Right lobe of liver (tissue), 6 donors: ENCODE data around the gene FMNL2. TPM values are rescaled to one million over a fixed set of nuclear protein-coding genes. Genes with fewer than 3 reads are reported as not detected.

Experiments used
- ATAC-seq, 4 donors: fragments of 200-7000 bp; cut with Tn5 transposase; one replicate each; pipeline ENCODE4 v1.9.1; 2020; ENCODE audit warnings: mild to moderate bottlenecking in 4 of 4, moderate library complexity in 4 of 4
- DNase-seq, 3 donors: peaks; one replicate each; pipeline ENCODE4 v3.0.0-alpha.2; 2020
- H3K27ac ChIP-seq, 3 donors: fragments of 200-600 bp; one replicate each; pipeline ENCODE4 v1.8.0; 2022
- H3K27me3 ChIP-seq, 2 donors: fragments of 200-600 bp; one replicate each; pipeline ENCODE4 v1.8.0; 2022
- H3K36me3 ChIP-seq, 4 donors: fragments of 200-600 bp; sonication (generic) in 1 of 4; one replicate each; pipeline versions ENCODE4 v1.5.1 to v1.8.0; 2017 to 2022; ENCODE audit warnings: control low read depth in 1 of 4
- H3K4me1 ChIP-seq, 4 donors: fragments of 200-600 bp; sonication (generic) in 1 of 4; one replicate each; pipeline versions ENCODE4 v1.5.1 to v1.8.0; 2017 to 2022; ENCODE audit warnings: control low read depth in 1 of 4
- H3K4me3 ChIP-seq, 3 donors: fragments of 200-600 bp; one replicate each; pipeline ENCODE4 v1.8.0; 2022
- H3K9me3 ChIP-seq, 4 donors: fragments of 200-600 bp; sonication (generic) in 1 of 4; one replicate each; pipeline versions ENCODE4 v1.5.1 to v1.8.0; 2017 to 2022; ENCODE audit warnings: control low read depth in 1 of 4
- CTCF ChIP-seq, 4 donors: fragments of 200-600 bp in 3 of 4; fragments of 450-650 bp in 1 of 4; IDR thresholded peaks; one replicate each; pipeline versions ENCODE4 v1.5.1 to v1.8.0; 2016 to 2022; ENCODE audit warnings: antibody characterized with exemption in 4 of 4, mild to moderate bottlenecking in 2 of 4
- POLR2A ChIP-seq: fragments of 450-650 bp; IDR thresholded peaks from one replicate; pipeline ENCODE4 v1.6.1; 2017; ENCODE audit warnings: antibody characterized with exemption, mild to moderate bottlenecking
- WGBS: methylation state at CpG from one replicate; pipeline ENCODE4 v1.1.6; 2018; ENCODE audit warnings: low coverage, low lambda C conversion rate; ENCODE audit not compliant: insufficient coverage; ENCODE audit errors: missing lambda C conversion rate; 5-methylcytosine and 5-hydroxymethylcytosine counted together
- intact Hi-C, 2 donors: fragments of 100-400 bp; cut with DNase I; formaldehyde crosslinking; loops; one replicate each; pipeline versions ENCODE4 v1.11.2 to v1.14.1; 2022
- total RNA-seq, 6 experiments: library from RNA; depleted of rRNA in 2 of 6; stranded (reverse); fragments of >200 nt in 2 of 6; fragmentation: NEBNext Ultra II Directional in 3 of 6; extraction: Animal tissue kit (Norgen Biotek cat#: 25700) in 3 of 6; gene quantifications; one replicate each; pipeline versions ENCODE4 v1.1.0 to v1.2.4, GENCODE V29; 2016 to 2023
- donor health status: DM: no; HTN: yes; CAD: no.
- donor health status: DM: no; HTN: no; CAD: no.
- donor health status: DM: no; HTN: no; CAD: no.
- donor health status: DM: no; HTN: yes; CAD: no.
- donor health status: DM: no; HTN: yes; CAD: no.

Gene FMNL2
- total RNA-seq, 6 experiments from 2014 or later, result 3.5 to 12.1 (median 7.1) TPM

DNA sequence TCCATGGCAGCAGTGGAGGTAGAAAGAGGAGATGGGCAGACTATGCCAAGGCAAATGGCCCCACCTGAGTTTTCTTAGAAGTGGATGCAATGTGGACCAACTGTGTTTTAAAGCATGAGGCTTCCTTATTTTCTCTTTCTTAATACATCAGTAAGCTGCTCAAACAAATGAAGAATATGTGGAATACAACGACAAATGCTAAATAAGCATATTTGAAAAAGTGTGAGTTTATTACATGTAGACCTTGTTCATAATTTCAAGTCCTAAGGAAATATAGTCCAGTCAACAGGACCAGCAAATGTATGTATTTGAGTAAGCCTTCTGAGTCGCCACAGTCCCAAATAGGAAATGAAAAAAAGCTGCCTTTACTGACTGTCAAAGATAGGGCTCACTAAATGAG is 204.4 kb downstream of the FMNL2 start:
- ATAC-seq, result no peak

DNA sequence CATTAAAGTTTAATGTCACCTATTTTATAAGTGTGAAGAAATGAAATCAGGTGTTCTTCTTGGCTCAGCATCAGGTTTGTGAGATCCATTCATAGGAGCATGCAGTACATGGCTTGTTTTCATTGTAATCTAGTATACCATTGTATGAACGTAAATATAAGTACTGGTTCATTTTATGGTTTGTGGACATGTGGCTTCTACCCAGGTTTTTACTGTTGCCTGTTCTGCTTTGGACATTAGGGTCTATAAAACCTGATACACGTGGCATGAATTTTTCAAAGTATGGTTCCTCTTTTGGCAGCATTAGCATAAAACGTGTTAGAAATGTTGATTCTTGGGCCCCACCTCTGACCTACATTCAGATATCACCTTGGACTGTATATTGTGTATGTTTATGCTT is 206.7 kb downstream of the FMNL2 start:
- WGBS, result 65% methylated on average over 3 of the region's 3 CpGs
- intact Hi-C loops, result no loop called here
- no peak for ATAC-seq

More for the DNA sequence above, 204.4 kb downstream of the FMNL2 start:
- Histone ChIP-seq H3K9me3 (no peaks in the 10 kb centered on the region), H3K36me3 (no peaks in the 10 kb centered on the region), H3K27ac (no peak overlapping the region), H3K27me3 (no peaks in the 10 kb centered on the region), H3K4me3 (no peak overlapping the region), H3K4me1 (no peaks in the 10 kb centered on the region)
- TF ChIP-seq POLR2A (no peak), CTCF (IDR thresholded peaks at IDR 0.05) (no peak)
- 97% methylated on average over 2 of the region's 2 CpGs for WGBS
- DNase-seq, result no peak
- intact Hi-C loops, result no loop called here

DNA sequence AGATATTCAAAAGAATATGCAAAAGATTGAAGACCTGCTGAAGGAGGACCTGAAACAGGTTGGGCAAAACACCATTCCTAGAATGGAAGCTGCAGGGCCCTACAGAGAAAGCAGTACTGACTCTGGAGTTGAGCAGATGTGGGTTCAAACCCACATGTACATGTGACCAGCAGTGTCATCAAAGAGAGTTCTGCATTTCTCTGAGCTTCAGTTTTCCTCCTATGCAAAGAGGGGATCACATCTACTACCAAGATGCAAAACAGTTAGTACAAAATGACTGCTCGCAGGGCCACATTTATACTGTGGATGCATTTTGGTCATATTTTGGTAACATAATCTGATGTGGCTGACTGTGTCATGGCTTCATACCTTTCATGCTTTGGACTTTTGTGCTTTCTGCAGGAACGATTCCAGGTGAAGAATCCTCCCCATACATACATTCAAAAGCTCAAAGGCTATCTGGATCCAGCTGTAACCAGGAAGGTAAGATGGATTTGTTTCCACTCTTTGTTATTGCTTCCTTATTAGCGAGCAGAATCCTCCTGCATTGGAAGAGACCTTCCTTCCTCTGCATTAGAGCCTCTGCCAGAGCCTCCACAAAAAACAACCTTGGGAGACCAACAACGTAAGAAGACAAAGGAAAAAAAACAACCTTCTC is 207.5 kb downstream of the FMNL2 start:
- DNase-seq (no peak), ATAC-seq (peak in 3 of 4 donors; percentile 10 to 64 (median 11))
- Histone ChIP-seq H3K9me3 (no peaks in the 10 kb centered on the region), H3K27ac (no peak overlapping the region), H3K4me1 (no peaks in the 10 kb centered on the region), H3K4me3 (no peak overlapping the region), H3K36me3 (no peaks in the 10 kb centered on the region), H3K27me3 (no peaks in the 10 kb centered on the region)
- WGBS, result 69% methylated on average over 3 of the region's 4 CpGs
- intact Hi-C loops, result no loop called here
- TF ChIP-seq CTCF (IDR thresholded peaks at IDR 0.05) (no peak), POLR2A (no peak)

More for the DNA sequence above, 206.7 kb downstream of the FMNL2 start:
- Histone ChIP-seq H3K9me3 (no peaks in the 10 kb centered on the region), H3K4me3 (no peak overlapping the region), H3K27ac (no peak overlapping the region), H3K27me3 (no peaks in the 10 kb centered on the region), H3K36me3 (no peaks in the 10 kb centered on the region), H3K4me1 (no peaks in the 10 kb centered on the region)
- no peak for TF ChIP-seq CTCF (IDR thresholded peaks at IDR 0.05)
- no peak for TF ChIP-seq POLR2A
- DNase-seq, result no peak

GRCh38 chr2:152542995-152543481 is 208.1 kb downstream of the FMNL2 start:
- H3K27ac ChIP-seq, result no peak overlapping the region
- no peaks in the 10 kb centered on the region for H3K36me3 ChIP-seq
- peak; percentile 19 to 79 (median 70) for ATAC-seq
- H3K9me3 ChIP-seq, result no peaks in the 10 kb centered on the region
- DNase-seq, result no peak
- no peaks in the 10 kb centered on the region for H3K4me1 ChIP-seq
- WGBS, result 18% methylated on average over 3 of the region's 4 CpGs
- no peak for TF ChIP-seq CTCF (IDR thresholded peaks at IDR 0.05)
- no peak for TF ChIP-seq POLR2A
- no peak overlapping the region for H3K4me3 ChIP-seq
- intact Hi-C loops, result no loop called here
- no peaks in the 10 kb centered on the region for H3K27me3 ChIP-seq
